ENCODE measurements around the gene RAB10.
"Not testable (repeated sequence)": the region's sequence is repeated elsewhere in the genome, so short reads cannot be mapped to it uniquely, and the experiment has no call there.

The RAB10 gene

GRCh38 chr2:26016012-26016705 is 17.7 kb upstream of the RAB10 start:
- DNase-seq (ENCODE audit: low read depth) = no peak

DNA sequence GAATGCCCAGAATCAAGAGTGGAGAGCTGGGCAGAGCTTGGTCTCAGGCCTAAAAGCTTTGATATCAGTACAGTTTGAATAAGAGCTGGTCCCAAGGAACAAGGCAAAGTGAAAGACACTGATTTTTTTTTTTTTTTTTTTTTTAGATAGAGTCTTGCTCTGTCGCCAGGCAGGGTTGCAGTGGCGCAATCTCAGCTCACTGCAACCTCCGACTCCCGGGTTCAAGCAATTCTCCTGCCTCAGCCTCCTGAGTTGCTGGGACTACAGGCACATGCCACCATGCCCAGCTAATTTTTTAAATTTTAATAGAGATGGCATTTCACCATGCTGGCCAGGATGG is 17.2 kb upstream of the RAB10 start:
- not testable (repeated sequence) for DNase-seq (ENCODE audit: low read depth)

DNA sequence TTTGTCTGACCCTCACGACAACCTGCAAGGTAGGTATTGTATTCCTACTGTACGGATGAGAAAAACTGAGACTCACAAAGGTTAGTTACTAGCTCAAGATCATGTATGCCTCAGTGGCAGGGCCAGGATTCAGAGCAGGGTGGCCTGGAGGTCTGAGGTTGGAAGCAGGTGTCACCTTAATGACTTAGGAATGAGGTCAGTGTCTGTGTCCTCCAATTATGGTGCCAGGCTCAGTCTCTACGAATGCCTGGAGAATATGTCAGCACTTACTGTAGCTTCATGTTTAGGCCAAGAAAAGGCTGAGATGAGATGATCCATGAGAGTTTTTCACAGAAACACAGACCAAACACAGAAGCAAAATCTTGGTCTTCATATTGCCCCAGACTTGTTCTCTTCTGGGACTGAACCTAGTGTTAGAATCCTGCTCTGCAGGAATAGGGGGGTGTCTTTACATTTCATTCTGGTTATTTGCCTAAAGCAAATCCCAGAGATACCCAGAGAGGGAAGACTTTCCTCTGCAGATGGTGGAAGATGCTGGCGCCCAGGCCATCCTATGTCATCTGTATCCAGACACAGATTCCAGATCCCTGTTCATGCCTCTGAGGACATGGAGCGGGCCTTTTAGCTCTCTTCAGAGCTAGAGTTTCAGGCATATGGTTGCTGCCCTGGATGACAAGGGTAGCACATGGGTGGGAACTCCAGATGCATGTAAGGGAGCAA is 16.3 kb upstream of the RAB10 start:
- no peak for DNase-seq (ENCODE audit: low read depth)

DNA sequence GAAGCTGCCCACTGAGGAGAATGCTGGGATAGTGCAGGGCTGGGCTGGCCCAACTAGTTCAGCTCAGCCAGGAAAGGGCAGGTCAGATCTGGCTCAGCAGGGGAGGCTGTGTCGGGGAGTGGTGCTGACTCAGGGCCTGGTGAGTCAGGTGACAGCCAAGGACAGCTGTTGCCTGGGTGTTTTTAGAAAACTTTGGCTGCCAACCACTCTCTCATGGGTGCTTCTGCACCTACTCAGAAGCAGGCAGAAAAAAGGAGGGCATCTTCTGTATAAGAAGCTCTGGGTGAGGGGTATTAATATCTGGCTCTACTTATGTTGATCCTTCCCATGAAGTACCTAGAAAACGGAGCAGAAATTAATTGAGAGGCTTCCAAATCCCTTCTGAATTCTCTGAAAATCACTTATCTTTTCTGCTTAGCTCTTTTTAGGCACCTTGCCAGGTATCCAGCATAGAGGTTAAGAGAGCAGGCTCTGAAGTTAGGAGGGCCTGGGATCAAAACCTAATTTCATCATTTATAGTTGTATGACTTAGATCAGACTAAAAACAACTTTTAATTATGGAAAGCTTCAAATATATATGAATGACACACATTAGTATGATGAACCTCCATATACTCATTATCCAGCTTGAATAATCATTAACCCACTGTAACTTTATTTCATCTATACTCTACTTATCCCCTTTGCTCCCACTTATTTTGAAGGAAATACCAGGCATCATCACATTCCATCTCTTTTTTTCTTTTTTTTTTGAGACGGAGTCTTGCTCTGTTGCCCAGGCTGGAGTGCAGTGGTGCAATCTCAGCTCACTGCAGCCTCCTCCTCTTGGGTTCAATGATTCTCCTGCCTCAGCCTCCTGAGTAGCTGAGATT is 15.5 kb upstream of the RAB10 start:
- no peak for DNase-seq (ENCODE audit: low read depth)

DNA sequence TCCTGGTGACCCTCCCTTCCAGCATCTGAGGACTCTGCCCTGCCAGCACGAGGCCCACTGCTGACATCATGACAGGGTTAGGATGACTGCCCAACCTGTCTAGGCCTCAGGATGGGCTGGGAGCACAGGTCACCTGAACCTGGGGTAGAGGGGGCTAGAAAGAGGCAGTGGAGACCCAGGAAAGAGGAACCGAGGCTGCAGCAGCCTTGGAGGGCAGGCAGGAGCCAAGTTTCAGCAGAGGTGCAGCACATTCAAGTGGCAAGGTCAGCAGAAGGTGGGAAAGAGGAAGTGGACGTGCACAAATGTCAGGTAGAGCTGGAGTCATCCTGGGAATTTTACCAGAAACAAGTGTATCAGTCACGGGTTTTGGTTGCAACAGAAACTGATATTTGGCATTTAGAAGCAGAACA is 13.6 kb upstream of the RAB10 start:
- no peak for DNase-seq (ENCODE audit: low read depth)

GRCh38 chr2:26024260-26024659 is 9.6 kb upstream of the RAB10 start:
- no peak for DNase-seq (ENCODE audit: low read depth)

DNA sequence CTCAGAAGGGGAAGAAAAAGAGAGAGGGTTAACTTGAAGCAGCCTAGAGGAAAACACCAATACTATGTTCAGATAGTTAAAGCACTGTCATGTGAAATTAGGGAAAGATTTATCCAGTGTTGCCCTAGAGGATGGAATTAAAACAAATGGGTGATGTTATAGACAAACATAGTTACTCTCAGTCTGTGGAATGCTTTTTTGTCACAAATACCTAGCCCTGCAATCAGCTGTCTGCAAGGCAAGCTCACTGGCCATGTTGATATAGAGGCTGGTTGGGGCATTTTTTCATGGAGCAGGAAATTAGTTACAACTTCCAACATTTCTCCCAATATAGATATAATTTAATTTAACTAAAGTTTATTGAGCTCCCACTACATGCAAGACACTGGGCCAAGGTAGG is 8.4 kb upstream of the RAB10 start:
- no peak for DNase-seq (ENCODE audit: low read depth)

GRCh38 chr2:26028083-26028482 is 5.8 kb upstream of the RAB10 start:
- not testable (repeated sequence) for DNase-seq (ENCODE audit: low read depth)

DNA sequence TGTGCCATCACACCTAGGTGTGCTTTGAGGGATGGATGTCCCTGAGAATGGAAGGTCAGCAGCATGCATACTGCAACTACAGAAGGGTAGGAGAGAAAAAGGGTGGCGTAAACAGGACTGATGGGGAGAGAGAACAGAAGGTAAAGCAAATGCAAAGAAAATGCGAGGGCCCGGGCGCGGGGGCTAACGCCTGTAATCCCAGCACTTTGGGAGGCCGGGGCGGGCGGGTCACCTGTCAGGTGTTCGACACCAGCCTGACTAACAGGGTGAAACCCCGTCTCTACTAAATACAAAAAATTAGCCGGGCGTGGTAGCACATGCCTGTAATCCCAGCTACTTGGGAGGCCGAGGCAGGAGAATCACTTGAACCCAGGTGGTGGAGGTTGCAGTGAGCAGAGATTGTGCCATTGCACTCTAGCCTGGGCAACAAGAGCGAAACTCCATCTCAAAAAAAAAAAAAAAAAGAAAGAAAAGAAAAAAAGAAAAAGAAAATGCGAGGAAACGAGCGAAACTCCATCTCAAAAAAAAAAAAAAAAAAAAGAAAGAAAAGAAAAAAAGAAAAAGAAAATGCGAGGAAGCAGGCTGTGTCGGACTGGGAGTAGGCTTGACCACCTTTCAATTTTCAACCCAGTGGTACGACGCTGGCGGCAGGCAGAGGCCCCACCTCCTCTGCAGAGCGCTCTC is 1.2 kb upstream of the RAB10 start:
- not testable (repeated sequence) for DNase-seq (ENCODE audit: low read depth)

- DNase-seq (ENCODE audit: low read depth) = no peak
Observed at GRCh38 chr2:26033270-26033817, 540 bp upstream of the RAB10 start.

GRCh38 chr2:26034637-26034992 is 731 bp downstream of the RAB10 start:
- no peak for DNase-seq (ENCODE audit: low read depth)

DNA sequence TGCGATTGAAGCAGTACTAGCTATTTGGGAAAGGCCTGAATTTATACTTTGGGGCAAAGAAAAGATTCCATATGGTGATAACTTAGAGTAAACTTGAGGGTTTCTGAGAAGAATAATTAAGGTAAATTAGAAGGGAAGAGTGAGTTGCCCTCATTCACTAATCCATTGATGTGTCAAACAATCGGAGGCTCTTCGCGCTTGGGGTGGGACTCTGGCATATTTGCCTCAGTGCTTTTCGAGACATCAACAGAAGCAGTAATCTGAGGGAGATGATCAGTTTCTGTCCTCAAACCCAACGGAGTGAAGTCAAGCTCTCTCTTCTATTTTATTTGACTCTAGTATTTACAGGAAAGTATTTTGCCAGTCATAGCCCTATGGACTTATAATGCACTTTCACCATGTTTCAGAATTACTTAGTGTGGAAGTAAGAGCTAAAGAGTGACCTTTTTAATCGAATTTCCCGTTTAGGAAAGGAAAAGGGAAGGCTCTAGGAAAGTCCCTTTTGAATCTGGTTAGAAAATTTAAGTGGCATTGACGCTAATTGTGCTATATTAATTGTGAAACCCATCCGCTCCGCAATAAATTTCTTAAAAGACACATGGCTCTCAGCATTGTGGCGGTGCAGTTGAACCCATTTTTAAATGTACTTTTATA is 1.3 kb downstream of the RAB10 start:
- DNase-seq (ENCODE audit: low read depth) = no peak

- no peak for DNase-seq (ENCODE audit: low read depth)
Observed at GRCh38 chr2:26039603-26040323, 5.9 kb downstream of the RAB10 start.

- DNase-seq (ENCODE audit: low read depth) = no peak
Observed at GRCh38 chr2:26043109-26043508, 9.2 kb downstream of the RAB10 start.

- no peak for DNase-seq (ENCODE audit: low read depth)
Observed at GRCh38 chr2:26043862-26044696, 10.2 kb downstream of the RAB10 start.

DNA sequence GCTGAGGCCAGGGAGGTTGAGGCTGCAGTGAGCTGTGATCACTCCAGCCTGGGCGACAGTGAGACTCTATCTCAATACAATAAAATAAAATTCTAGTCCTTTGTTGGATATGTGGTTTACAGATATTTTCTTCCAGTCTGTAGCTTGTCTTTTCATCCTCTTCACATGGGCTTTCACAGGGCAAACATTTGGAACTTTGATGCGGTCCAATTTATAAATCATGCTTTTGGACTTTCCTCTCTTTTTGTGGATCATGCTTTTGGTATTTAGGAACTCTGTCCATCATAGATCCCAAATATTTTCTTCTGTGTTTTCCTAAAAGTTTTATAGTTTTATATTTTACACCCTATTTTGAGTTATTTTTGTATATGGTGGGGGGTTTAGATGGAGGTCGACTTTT is 14.9 kb downstream of the RAB10 start:
- DNase-seq (ENCODE audit: low read depth) = no peak

- DNase-seq (ENCODE audit: low read depth) = no peak
Observed at GRCh38 chr2:26049641-26050040, 15.8 kb downstream of the RAB10 start.

- DNase-seq (ENCODE audit: low read depth) = no peak
Observed at GRCh38 chr2:26052740-26053139, 18.9 kb downstream of the RAB10 start.

GRCh38 chr2:26054598-26055348 is 20.9 kb downstream of the RAB10 start:
- DNase-seq (ENCODE audit: low read depth) = no peak

Measured in stimulated activated CD8-positive, alpha-beta memory T cell treated with anti-CD3 and anti-CD28 coated beads, Interleukin-7, amount 100 ng/mL, for 24 hours (primary cell).